H9 (cell line): Measurements from ENCODE around the gene SMIM13. TPM values are rescaled to one million over a fixed set of nuclear protein-coding genes. Genes with fewer than 3 reads are reported as not detected.

ENCODE experiments used
- DNase-seq: peaks from one replicate; pipeline ENCODE4 v3.0.0-alpha.2; 2017
- H2AFZ ChIP-seq: one replicate; pipeline ENCODE4 v1.6.1; 2013; ENCODE audit warnings: mild to moderate bottlenecking, low read length, control low read depth, moderate library complexity
- H2AK5ac ChIP-seq: 2 replicates; pipeline ENCODE4 v1.6.1; 2013; ENCODE audit warnings: low read length, control low read depth, mixed read lengths; ENCODE audit not compliant: insufficient read length
- H2BK120ac ChIP-seq: one replicate; pipeline ENCODE4 v1.6.1; 2013; ENCODE audit warnings: low read depth, mild to moderate bottlenecking, low read length, control low read depth, inconsistent platforms; ENCODE audit not compliant: poor library complexity, severe bottlenecking
- H2BK12ac ChIP-seq: 2 replicates; pipeline ENCODE4 v1.6.1; 2013; ENCODE audit warnings: low read length, control low read depth, mixed read lengths, low read depth; ENCODE audit not compliant: insufficient read length
- H2BK15ac ChIP-seq: 2 replicates; pipeline ENCODE4 v1.6.1; 2013; ENCODE audit warnings: low read depth, low read length, control low read depth
- H2BK20ac ChIP-seq: one replicate; pipeline ENCODE4 v1.6.1; 2013; ENCODE audit warnings: low read depth, mild to moderate bottlenecking, low read length, control low read depth, inconsistent platforms; ENCODE audit not compliant: poor library complexity, severe bottlenecking
- H2BK5ac ChIP-seq: 2 replicates; pipeline ENCODE4 v1.6.1; 2013; ENCODE audit warnings: low read length, control low read depth, mixed read lengths; ENCODE audit not compliant: insufficient read length
- H3K14ac ChIP-seq: 2 replicates; pipeline ENCODE4 v1.6.1; 2013; ENCODE audit warnings: low read length, control low read depth; ENCODE audit not compliant: insufficient read depth
- H3K18ac ChIP-seq: 2 replicates; pipeline ENCODE4 v1.6.1; 2013; ENCODE audit warnings: low read depth, mild to moderate bottlenecking, mixed read lengths, low read length, control low read depth; ENCODE audit not compliant: insufficient read length
- H3K23ac ChIP-seq: 2 replicates; pipeline ENCODE4 v1.6.1; 2013; ENCODE audit warnings: low read length, control low read depth, mixed read lengths, low read depth; ENCODE audit not compliant: insufficient read length
- H3K23me2 ChIP-seq: 2 replicates; pipeline ENCODE4 v1.6.1; 2013; ENCODE audit warnings: low read depth, mild to moderate bottlenecking, mixed read lengths, low read length, control low read depth; ENCODE audit not compliant: insufficient read length, poor library complexity, severe bottlenecking
- H3K27ac ChIP-seq: 2 replicates; pipeline ENCODE4 v1.5.1; 2013; ENCODE audit warnings: low read length, control low read depth, mixed read lengths, low read depth; ENCODE audit not compliant: insufficient read length
- H3K27me3 ChIP-seq: 2 replicates; pipeline ENCODE4 v1.6.1; 2013; ENCODE audit warnings: low read length, control low read depth, inconsistent platforms; ENCODE audit not compliant: insufficient read depth
- H3K4ac ChIP-seq: 2 replicates; pipeline ENCODE4 v1.6.1; 2013; ENCODE audit warnings: low read depth, mild to moderate bottlenecking, control low read depth, inconsistent platforms, low read length, moderate library complexity
- H3K4me1 ChIP-seq: 2 replicates; pipeline ENCODE4 v1.6.1; 2013; ENCODE audit warnings: low read length, control low read depth, inconsistent platforms; ENCODE audit not compliant: insufficient read depth
- H3K4me2 ChIP-seq: 2 replicates; pipeline ENCODE4 v1.6.1; 2013; ENCODE audit warnings: low read length, control low read depth, mixed read lengths; ENCODE audit not compliant: insufficient read length, insufficient read depth
- H3K56ac ChIP-seq: 2 replicates; pipeline ENCODE4 v1.6.1; 2013; ENCODE audit warnings: low read depth, mild to moderate bottlenecking, mixed read lengths, low read length, control low read depth; ENCODE audit not compliant: insufficient read length
- H3K79me1 ChIP-seq: 2 replicates; pipeline ENCODE4 v1.6.1; 2013; ENCODE audit warnings: low read depth, mild to moderate bottlenecking, moderate library complexity, low read length, control low read depth, inconsistent platforms; ENCODE audit not compliant: insufficient read depth, poor library complexity, severe bottlenecking
- H3K79me2 ChIP-seq: 2 replicates; pipeline ENCODE4 v1.6.1; 2013; ENCODE audit warnings: low read length, control low read depth, inconsistent platforms; ENCODE audit not compliant: insufficient read depth
- H3K9ac ChIP-seq: 2 replicates; pipeline ENCODE4 v1.6.1; 2013; ENCODE audit warnings: low read length, control low read depth, mixed read lengths; ENCODE audit not compliant: insufficient read length; ENCODE audit errors: extremely low read depth
- H3K9me3 ChIP-seq: one replicate; pipeline ENCODE4 v1.6.1; 2013; ENCODE audit warnings: low read depth, low read length, inconsistent platforms; ENCODE audit not compliant: control insufficient read depth
- H3T11ph ChIP-seq: one replicate; pipeline ENCODE4 v1.6.1; 2013; ENCODE audit warnings: mild to moderate bottlenecking, low read length, control low read depth, inconsistent platforms
- H4K20me1 ChIP-seq: one replicate; pipeline ENCODE4 v1.6.1; 2013; ENCODE audit not compliant: control insufficient read depth, insufficient read length, insufficient read depth
- H4K5ac ChIP-seq: 2 replicates; pipeline ENCODE4 v1.6.1; 2013; ENCODE audit warnings: low read depth, mild to moderate bottlenecking, mixed read lengths, low read length, control low read depth; ENCODE audit not compliant: insufficient read length
- H4K8ac ChIP-seq: replicated peaks from 2 replicates; pipeline ENCODE4 v1.6.1; 2013; ENCODE audit warnings: low read length, control low read depth, mixed read lengths, low read depth; ENCODE audit not compliant: insufficient read length
- H4K91ac ChIP-seq: 2 replicates; pipeline ENCODE4 v1.6.1; 2013; ENCODE audit warnings: low read depth, mild to moderate bottlenecking, moderate library complexity, mixed read lengths, low read length, control low read depth; ENCODE audit not compliant: insufficient read length
- H3K27ac Mint-ChIP-seq, 3 experiments: 2 replicates in 2 of 3; 3 replicates in 1 of 3; pipeline ENCODE4 v1.8.0; 2020 to 2021; ENCODE audit warnings: mixed read lengths in 3 of 3, mild to moderate bottlenecking in 1 of 3, moderate library complexity in 1 of 3
- H3K27me3 Mint-ChIP-seq: 2 replicates; pipeline ENCODE4 v1.8.0; 2021; ENCODE audit warnings: low read depth, mild to moderate bottlenecking, moderate library complexity, mixed read lengths
- H3K36me3 Mint-ChIP-seq, 3 experiments: 2 replicates in 2 of 3; 3 replicates in 1 of 3; pipeline ENCODE4 v1.8.0; 2020 to 2021; ENCODE audit warnings: low read depth in 3 of 3, mixed read lengths in 3 of 3; ENCODE audit not compliant: insufficient read depth in 1 of 3
- H3K4me1 Mint-ChIP-seq, 2 experiments: 2 replicates each; pipeline ENCODE4 v1.8.0; 2020; ENCODE audit warnings: mixed read lengths in 2 of 2
- H3K4me3 Mint-ChIP-seq, 2 experiments: 2 replicates in 1 of 2; 3 replicates in 1 of 2; pipeline ENCODE4 v1.8.0; 2020 to 2021; ENCODE audit warnings: mild to moderate bottlenecking in 2 of 2, mixed read lengths in 2 of 2, moderate library complexity in 1 of 2
- H3K9me3 Mint-ChIP-seq, 2 experiments: 2 replicates in 1 of 2; 3 replicates in 1 of 2; pipeline ENCODE4 v1.8.0; 2020; ENCODE audit warnings: mild to moderate bottlenecking in 2 of 2, mixed read lengths in 2 of 2, moderate library complexity in 1 of 2
- CTCF ChIP-seq: fragments of 200-600 bp; sonication (generic); conservative IDR thresholded peaks from 3 replicates; pipeline ENCODE4 v1.8.0; 2021; ENCODE audit warnings: antibody characterized with exemption, mild to moderate bottlenecking
- WGBS: extraction: QIAGEN DNeasy Blood & Tissue Kit; methylation state at CpG from one replicate; pipeline ENCODE4 v1.1.7; 2013; ENCODE audit warnings: missing lambda C conversion rate, low lambda C conversion rate, mixed read lengths; ENCODE audit not compliant: insufficient read length; ENCODE audit errors: extremely low coverage; 5-methylcytosine and 5-hydroxymethylcytosine counted together
- total RNA-seq: library from RNA; stranded (reverse); gene quantifications from 2 replicates; pipeline ENCODE4 v1.2.1, GENCODE V29; 2021

Gene SMIM13
- total RNA-seq, 1 experiment from 2014 or later: 10.6 TPM

DNA sequence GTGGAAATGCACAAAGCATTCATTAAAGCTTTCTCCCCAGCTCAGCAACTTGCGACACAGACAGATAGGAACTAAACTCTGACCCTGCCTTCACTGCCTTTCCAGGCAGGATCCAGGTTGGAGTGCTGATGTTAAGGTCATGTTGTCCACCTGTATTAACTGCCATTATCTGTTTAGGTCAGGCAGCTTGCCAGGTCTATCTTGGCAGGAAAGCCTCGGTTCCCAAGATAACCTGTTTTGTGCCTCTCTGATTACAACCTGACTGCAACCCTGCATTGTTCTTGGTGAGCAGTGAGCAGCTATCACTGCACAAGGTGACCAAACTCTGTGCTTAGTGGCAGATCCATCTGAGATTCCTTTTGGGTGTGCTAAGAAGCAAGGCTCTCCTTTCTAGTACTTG, 26.3 kb upstream of the SMIM13 start:
- H3K4me2 ChIP-seq: no peak overlapping the region
- H3K23ac ChIP-seq: no peak overlapping the region
- H4K91ac ChIP-seq: no peak overlapping the region
- H3K4me1 ChIP-seq: no peaks in the 10 kb centered on the region; the same call in 1 of the 2 replicates
- Mint-ChIP-seq H3K27ac (no peak overlapping the region), H3K36me3 (no peaks in the 10 kb centered on the region), H3K9me3 (no peaks in the 10 kb centered on the region), H3K27me3 (no peaks in the 10 kb centered on the region; the same call in 1 of the 2 replicates), H3K4me1 (peaks cover 4 to 8% of the 10 kb centered on the region in 2 experiments; a peak in 3 of 4 replicates), H3K4me3 (no peak overlapping the region)
- no peaks in the 10 kb centered on the region for H3K79me1 ChIP-seq
- no CpG with 5 or more reads among the region's 2 CpGs for WGBS
- no peak overlapping the region for H2AK5ac ChIP-seq
- no peak overlapping the region for H3K27ac ChIP-seq
- TF ChIP-seq CTCF: no peak
- H2BK20ac ChIP-seq: no peak overlapping the region
- H4K8ac ChIP-seq: no peak overlapping the region
- H2AFZ ChIP-seq: no peak overlapping the region
- H3K4ac ChIP-seq: no peak overlapping the region
- no peaks in the 10 kb centered on the region for H3K9me3 ChIP-seq
- H3K18ac ChIP-seq: no peak overlapping the region
- no peaks in the 10 kb centered on the region for H3K27me3 ChIP-seq
- no peak overlapping the region for H3K9ac ChIP-seq
- no peak overlapping the region for H2BK120ac ChIP-seq
- no peak overlapping the region for H2BK12ac ChIP-seq
- no peak overlapping the region for H2BK15ac ChIP-seq
- no peak overlapping the region for H3K56ac ChIP-seq
- no peaks in the 10 kb centered on the region for H3K79me2 ChIP-seq
- no peak overlapping the region for H3T11ph ChIP-seq
- H4K20me1 ChIP-seq: no peaks in the 10 kb centered on the region
- no peaks in the 10 kb centered on the region for H3K23me2 ChIP-seq
- no peak for DNase-seq
- H2BK5ac ChIP-seq: no peak overlapping the region
- H3K14ac ChIP-seq: no peak overlapping the region
- H4K5ac ChIP-seq: no peak overlapping the region
